ENCODE measurements around the gene MUC3A.

MUC3A gene

GRCh38 chr7:100967292-100967863 is 18.0 kb downstream of the MUC3A start:
- DNase-seq (ENCODE audit: low read depth) = peak; percentile 43
- H3K4me3 ChIP-seq (ENCODE audit: low read depth, low read length) = no peak overlapping the region
- TF ChIP-seq MAX (IDR thresholded peaks at IDR 0.05; ENCODE audit: low read depth, low read length) (no peak), CTCF (IDR thresholded peaks at IDR 0.05; ENCODE audit: low read depth, low read length) (no peak), MYC (IDR thresholded peaks at IDR 0.05; ENCODE audit: low read depth, low read length) (no peak), POLR2A (IDR thresholded peaks at IDR 0.05; ENCODE audit: extremely low read depth, insufficient read length) (no peak)

GRCh38 chr7:100968031-100968430 is 18.7 kb downstream of the MUC3A start:
- H3K4me3 ChIP-seq (ENCODE audit: low read depth, low read length) = no peak overlapping the region
- no peak for TF ChIP-seq CTCF (IDR thresholded peaks at IDR 0.05; ENCODE audit: low read depth, low read length)
- no peak for TF ChIP-seq POLR2A (IDR thresholded peaks at IDR 0.05; ENCODE audit: extremely low read depth, insufficient read length)
- TF ChIP-seq MAX (IDR thresholded peaks at IDR 0.05; ENCODE audit: low read depth, low read length) = no peak
- no peak for DNase-seq (ENCODE audit: low read depth)

- DNase-seq (ENCODE audit: low read depth) = no peak
- H3K4me3 ChIP-seq (ENCODE audit: low read depth, low read length) = no peak overlapping the region
- TF ChIP-seq POLR2A (IDR thresholded peaks at IDR 0.05; ENCODE audit: extremely low read depth, insufficient read length) = no peak
- TF ChIP-seq MAX (IDR thresholded peaks at IDR 0.05; ENCODE audit: low read depth, low read length) = no peak
- TF ChIP-seq CTCF (IDR thresholded peaks at IDR 0.05; ENCODE audit: low read depth, low read length) = no peak
- TF ChIP-seq MYC (IDR thresholded peaks at IDR 0.05; ENCODE audit: low read depth, low read length) = no peak
Measured at GRCh38 chr7:100968650-100969049, 19.3 kb downstream of the MUC3A start.

GRCh38 chr7:100969066-100969615 is 19.8 kb downstream of the MUC3A start, which contains the start of gene MUC12:
Gene MUC12 (plus strand): TSS chr7:100969565. CDS start chr7:100969623, 58 bp downstream.
- H3K4me3 ChIP-seq (ENCODE audit: low read depth, low read length) = no peak within 1 kb of the TSS
- TF ChIP-seq POLR2A (IDR thresholded peaks at IDR 0.05; ENCODE audit: extremely low read depth, insufficient read length) (no peak), CTCF (IDR thresholded peaks at IDR 0.05; ENCODE audit: low read depth, low read length) (no peak), MYC (IDR thresholded peaks at IDR 0.05; ENCODE audit: low read depth, low read length) (no peak), MAX (IDR thresholded peaks at IDR 0.05; ENCODE audit: low read depth, low read length) (no peak)
- DNase-seq (ENCODE audit: low read depth) = no peak

- TF ChIP-seq POLR2A (IDR thresholded peaks at IDR 0.05; ENCODE audit: extremely low read depth, insufficient read length) (no peak), MYC (IDR thresholded peaks at IDR 0.05; ENCODE audit: low read depth, low read length) (no peak), CTCF (IDR thresholded peaks at IDR 0.05; ENCODE audit: low read depth, low read length) (no peak), MAX (IDR thresholded peaks at IDR 0.05; ENCODE audit: low read depth, low read length) (no peak)
- DNase-seq (ENCODE audit: low read depth) = no peak
- no peak overlapping the region for H3K4me3 ChIP-seq (ENCODE audit: low read depth, low read length)
Measured at GRCh38 chr7:100971111-100972001, 22.0 kb downstream of the MUC3A start.

All from NB4 (cell line).